ENCODE data around the gene CCDC141. TPM values are rescaled to one million over a fixed set of nuclear protein-coding genes. Genes with fewer than 3 reads are reported as not detected.

Gene CCDC141
- total RNA-seq, 3 donors from 2014 or later (not counting 1 experiment from before 2014, with no cell fraction given): 2.0 to 3.1 (median 2.0) TPM

DNA sequence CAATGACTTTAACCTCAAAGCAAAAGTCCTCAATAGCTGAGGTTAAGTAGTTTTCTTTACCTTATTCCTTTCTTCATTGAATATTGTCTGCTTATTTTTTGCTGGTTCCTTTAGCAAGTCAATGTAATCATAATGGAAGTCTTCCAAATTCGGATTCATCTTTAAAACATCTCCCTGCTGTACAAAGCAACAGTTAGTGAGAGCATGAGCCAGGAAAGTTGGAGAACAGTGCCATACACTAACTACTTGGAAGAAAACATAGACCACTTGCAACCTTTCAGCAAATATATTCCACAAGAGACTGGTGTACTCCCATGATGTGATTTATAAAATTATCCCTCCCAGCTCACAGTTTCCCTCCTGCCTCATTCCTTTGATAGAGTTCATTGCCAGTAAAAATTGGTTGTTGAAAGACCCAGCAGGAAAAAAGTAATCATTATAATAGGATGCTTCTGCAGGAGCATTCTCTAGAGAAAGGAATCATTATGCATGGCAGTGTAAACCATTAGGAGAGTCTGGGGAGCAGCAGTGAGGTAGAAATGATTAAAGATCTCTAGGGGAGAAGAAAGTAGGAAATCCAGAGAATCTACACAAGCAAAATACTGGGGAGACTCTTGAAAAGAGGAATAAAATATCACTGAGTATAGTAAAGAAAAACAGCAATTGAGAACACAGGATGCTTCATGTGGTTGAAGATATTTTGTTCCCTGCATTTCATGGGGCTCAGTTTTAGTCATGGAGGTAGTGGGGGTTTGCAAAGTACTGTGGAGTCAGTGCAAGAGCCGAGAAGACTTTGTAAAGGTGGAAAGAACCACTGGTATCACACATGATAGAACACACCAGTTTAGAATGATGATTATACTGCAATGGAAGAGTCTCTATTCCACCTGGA lies 204.1 kb downstream of the CCDC141 start:
- H3K27ac Mint-ChIP-seq: no peak overlapping the region
- H3K27ac ChIP-seq (ENCODE audit: low read length): no peak overlapping the region
- intact Hi-C loops (cut with micrococcal nuclease): no loop called here
- H3K4me1 ChIP-seq (ENCODE audit: control insufficient read depth, insufficient read depth, low read length): no peaks in the 10 kb centered on the region
- no peaks in the 10 kb centered on the region for H3K9me3 Mint-ChIP-seq
- DNase-seq: no peak
- ATAC-seq: no peak
- H3K36me3 ChIP-seq (ENCODE audit: control insufficient read depth, insufficient read depth, low read length): no peaks in the 10 kb centered on the region
- no peaks in the 10 kb centered on the region for H3K27me3 ChIP-seq (ENCODE audit: control insufficient read depth, insufficient read depth, low read length)
- H3K4me3 ChIP-seq (ENCODE audit: low read length): no peak overlapping the region
- H3K9me3 ChIP-seq (ENCODE audit: control insufficient read depth, insufficient read depth, low read length): no peaks in the 10 kb centered on the region
- TF ChIP-seq, protein P1, sequence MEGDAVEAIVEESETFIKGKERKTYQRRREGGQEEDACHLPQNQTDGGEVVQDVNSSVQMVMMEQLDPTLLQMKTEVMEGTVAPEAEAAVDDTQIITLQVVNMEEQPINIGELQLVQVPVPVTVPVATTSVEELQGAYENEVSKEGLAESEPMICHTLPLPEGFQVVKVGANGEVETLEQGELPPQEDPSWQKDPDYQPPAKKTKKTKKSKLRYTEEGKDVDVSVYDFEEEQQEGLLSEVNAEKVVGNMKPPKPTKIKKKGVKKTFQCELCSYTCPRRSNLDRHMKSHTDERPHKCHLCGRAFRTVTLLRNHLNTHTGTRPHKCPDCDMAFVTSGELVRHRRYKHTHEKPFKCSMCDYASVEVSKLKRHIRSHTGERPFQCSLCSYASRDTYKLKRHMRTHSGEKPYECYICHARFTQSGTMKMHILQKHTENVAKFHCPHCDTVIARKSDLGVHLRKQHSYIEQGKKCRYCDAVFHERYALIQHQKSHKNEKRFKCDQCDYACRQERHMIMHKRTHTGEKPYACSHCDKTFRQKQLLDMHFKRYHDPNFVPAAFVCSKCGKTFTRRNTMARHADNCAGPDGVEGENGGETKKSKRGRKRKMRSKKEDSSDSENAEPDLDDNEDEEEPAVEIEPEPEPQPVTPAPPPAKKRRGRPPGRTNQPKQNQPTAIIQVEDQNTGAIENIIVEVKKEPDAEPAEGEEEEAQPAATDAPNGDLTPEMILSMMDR (IDR thresholded peaks at IDR 0.05): no peak
- H3K4me1 Mint-ChIP-seq: no peaks in the 10 kb centered on the region
- 86% methylated on average over 1 of the region's 2 CpGs for WGBS (ENCODE audit: insufficient coverage)
- no peaks in the 10 kb centered on the region for H3K36me3 Mint-ChIP-seq
- H3K4me3 Mint-ChIP-seq: no peak overlapping the region
- no peaks in the 10 kb centered on the region for H3K27me3 Mint-ChIP-seq (ENCODE audit: low read depth in 2 of 2)

DNA sequence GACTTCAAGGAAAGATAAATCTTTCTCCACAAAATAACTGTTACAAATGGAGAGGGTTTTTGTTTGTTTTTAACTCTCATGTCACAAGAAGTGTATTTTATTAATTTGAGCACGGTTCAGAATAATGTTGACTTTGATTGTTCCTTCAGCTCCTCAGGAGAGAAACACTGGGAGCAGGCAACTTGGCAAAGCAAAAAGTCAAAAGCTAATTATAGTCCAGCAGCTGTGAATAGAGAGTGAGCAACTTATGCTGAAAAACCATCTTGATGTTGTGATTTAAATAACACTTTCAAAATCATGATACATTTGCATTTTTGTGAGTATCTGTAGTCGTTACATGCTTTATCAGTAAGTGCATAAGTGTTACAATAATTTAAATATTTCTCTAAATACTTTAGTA lies 205.2 kb downstream of the CCDC141 start:
- no peak overlapping the region for H3K27ac ChIP-seq (ENCODE audit: low read length)
- Mint-ChIP-seq H3K27me3 (ENCODE audit: low read depth in 2 of 2) (no peaks in the 10 kb centered on the region), H3K9me3 (no peaks in the 10 kb centered on the region), H3K4me3 (no peak overlapping the region), H3K27ac (no peak overlapping the region), H3K36me3 (no peaks in the 10 kb centered on the region), H3K4me1 (no peaks in the 10 kb centered on the region)
- no peak overlapping the region for H3K4me3 ChIP-seq (ENCODE audit: low read length)
- ATAC-seq (no peak), DNase-seq (no peak)
- H3K36me3 ChIP-seq (ENCODE audit: control insufficient read depth, insufficient read depth, low read length): no peaks in the 10 kb centered on the region
- WGBS (ENCODE audit: insufficient coverage): 85% methylated on average over 1 of the region's 2 CpGs
- TF ChIP-seq, protein P1 (IDR thresholded peaks at IDR 0.05): no peak
- H3K4me1 ChIP-seq (ENCODE audit: control insufficient read depth, insufficient read depth, low read length): no peaks in the 10 kb centered on the region
- H3K27me3 ChIP-seq (ENCODE audit: control insufficient read depth, insufficient read depth, low read length): no peaks in the 10 kb centered on the region
- H3K9me3 ChIP-seq (ENCODE audit: control insufficient read depth, insufficient read depth, low read length): no peaks in the 10 kb centered on the region
- intact Hi-C loops (cut with micrococcal nuclease): no loop called here

DNA sequence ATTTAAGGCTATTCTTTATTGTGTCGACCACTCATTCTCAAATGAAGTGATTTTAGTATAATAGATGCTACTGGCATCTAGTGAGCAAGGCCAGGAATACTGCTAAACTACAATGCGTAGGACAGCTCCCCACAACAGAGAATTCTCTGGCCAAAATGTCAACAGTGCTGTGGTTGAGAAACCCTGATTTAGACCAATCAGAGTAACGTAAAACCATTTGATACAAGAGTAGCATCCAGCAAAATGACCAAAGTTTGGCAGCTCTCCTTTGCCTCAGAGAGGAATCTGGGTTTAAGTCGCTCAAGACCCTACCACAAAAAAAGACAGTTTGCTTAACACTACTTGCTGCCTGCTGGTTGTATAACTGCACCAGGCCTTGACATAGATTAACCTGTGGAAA lies 205.7 kb downstream of the CCDC141 start:
- Histone ChIP-seq H3K36me3 (ENCODE audit: control insufficient read depth, insufficient read depth, low read length) (no peaks in the 10 kb centered on the region), H3K27me3 (ENCODE audit: control insufficient read depth, insufficient read depth, low read length) (no peaks in the 10 kb centered on the region), H3K9me3 (ENCODE audit: control insufficient read depth, insufficient read depth, low read length) (no peaks in the 10 kb centered on the region), H3K4me3 (ENCODE audit: low read length) (no peak overlapping the region), H3K27ac (ENCODE audit: low read length) (no peak overlapping the region), H3K4me1 (ENCODE audit: control insufficient read depth, insufficient read depth, low read length) (no peaks in the 10 kb centered on the region)
- intact Hi-C loops (cut with micrococcal nuclease): no loop called here
- H3K4me3 Mint-ChIP-seq: no peak overlapping the region
- no peaks in the 10 kb centered on the region for H3K27me3 Mint-ChIP-seq (ENCODE audit: low read depth in 2 of 2)
- H3K36me3 Mint-ChIP-seq: no peaks in the 10 kb centered on the region
- no peak overlapping the region for H3K27ac Mint-ChIP-seq
- no peak for ATAC-seq
- TF ChIP-seq, protein P1 (IDR thresholded peaks at IDR 0.05): no peak
- H3K4me1 Mint-ChIP-seq: no peaks in the 10 kb centered on the region
- no peak for DNase-seq
- no peaks in the 10 kb centered on the region for H3K9me3 Mint-ChIP-seq
- 61% methylated on average over 4 of the region's 4 CpGs for WGBS (ENCODE audit: insufficient coverage)

All from natural killer cell (primary cell).